GM12892 (cell line): ENCODE data around the gene ATCAY.

ENCODE experiments used
- POLR2A ChIP-seq: IDR thresholded peaks from 2 replicates; pipeline ENCODE4 v1.6.1; 2011; ENCODE audit warnings: low read depth, low read length, control low read depth
- TAF1 ChIP-seq: IDR thresholded peaks from 2 replicates; pipeline ENCODE4 v1.6.1; 2011; ENCODE audit warnings: low read depth, mild to moderate bottlenecking, control low read depth, low read length, borderline replicate concordance

- no peak for TF ChIP-seq POLR2A
- no peak for TF ChIP-seq TAF1
These were observed 17.5 kb upstream of the ATCAY start for GRCh38 chr19:3862826-3863500.
